ENCODE results near the gene RFTN1.
A peak's percentile ranks its signal among the peaks of the same experiment; 100 is the strongest.

Gene RFTN1

DNA sequence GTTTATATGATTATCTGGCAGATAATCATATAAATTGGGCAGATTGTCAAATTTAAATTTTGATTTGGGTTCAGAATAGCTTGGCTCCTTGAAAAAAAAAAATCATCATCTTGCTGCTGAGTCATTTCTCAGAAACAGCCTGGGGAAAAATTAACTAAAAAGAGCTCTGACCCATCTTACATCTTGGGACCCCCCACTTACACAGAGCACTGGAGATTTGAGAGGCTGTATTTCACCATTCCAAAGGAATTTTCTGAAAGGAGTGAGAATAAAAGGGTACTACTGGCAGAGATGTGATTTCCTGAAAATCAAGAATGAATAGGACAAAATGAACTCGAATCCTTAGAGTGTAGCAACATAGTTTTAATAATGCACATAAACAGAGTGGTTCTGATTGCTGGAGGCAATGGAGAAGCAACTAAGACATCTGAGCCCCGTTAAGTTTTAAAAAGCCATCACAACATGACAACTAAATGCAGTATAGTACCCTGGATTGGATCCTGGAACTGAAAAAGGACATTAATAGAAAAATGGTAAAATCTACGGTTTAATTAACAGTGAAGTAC, 97.5 kb downstream of the RFTN1 start:
- no peak for TF ChIP-seq POU2F2 (IDR thresholded peaks at IDR 0.05; ENCODE audit: low read depth, low read length)
- FAIRE-seq (no peak), DNase-seq (ENCODE audit: insufficient read length, low spot score) (no peak)

DNA sequence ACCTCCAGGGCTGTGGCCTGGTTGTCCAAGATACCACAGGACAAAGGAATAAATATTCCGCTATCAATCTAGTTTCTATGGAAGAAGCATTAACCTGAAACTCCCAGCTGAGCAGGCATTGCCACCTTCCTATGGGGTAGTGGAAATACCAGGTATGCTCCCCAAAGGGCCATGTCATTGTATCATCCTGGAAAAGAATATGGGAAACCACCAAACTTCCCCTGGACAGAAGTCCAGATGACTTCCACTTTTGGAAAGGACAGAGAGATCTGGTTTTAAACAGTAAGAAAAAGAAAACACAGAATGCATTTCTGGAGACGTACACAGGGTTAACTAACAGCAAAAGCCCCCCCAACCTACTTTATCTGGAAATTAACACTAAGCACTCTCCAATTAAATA, 100.2 kb downstream of the RFTN1 start:
- FAIRE-seq, result no peak
- TF ChIP-seq POU2F2 (IDR thresholded peaks at IDR 0.05; ENCODE audit: low read depth, low read length) (no peak), TAF1 (IDR thresholded peaks at IDR 0.05; ENCODE audit: low read depth, low read length) (no peak), POLR2AphosphoS5 (IDR thresholded peaks at IDR 0.05; ENCODE audit: low read depth, low read length) (no peak), POLR2A (IDR thresholded peaks at IDR 0.05; ENCODE audit: low read depth, low read length) (no peak), SPI1 (IDR thresholded peaks at IDR 0.05; ENCODE audit: low read depth, low read length) (no peak), PAX5 (IDR thresholded peaks at IDR 0.05; ENCODE audit: insufficient read depth, low read length, severe bottlenecking) (no peak)
- DNase-seq (ENCODE audit: insufficient read length, low spot score), result no peak

DNA sequence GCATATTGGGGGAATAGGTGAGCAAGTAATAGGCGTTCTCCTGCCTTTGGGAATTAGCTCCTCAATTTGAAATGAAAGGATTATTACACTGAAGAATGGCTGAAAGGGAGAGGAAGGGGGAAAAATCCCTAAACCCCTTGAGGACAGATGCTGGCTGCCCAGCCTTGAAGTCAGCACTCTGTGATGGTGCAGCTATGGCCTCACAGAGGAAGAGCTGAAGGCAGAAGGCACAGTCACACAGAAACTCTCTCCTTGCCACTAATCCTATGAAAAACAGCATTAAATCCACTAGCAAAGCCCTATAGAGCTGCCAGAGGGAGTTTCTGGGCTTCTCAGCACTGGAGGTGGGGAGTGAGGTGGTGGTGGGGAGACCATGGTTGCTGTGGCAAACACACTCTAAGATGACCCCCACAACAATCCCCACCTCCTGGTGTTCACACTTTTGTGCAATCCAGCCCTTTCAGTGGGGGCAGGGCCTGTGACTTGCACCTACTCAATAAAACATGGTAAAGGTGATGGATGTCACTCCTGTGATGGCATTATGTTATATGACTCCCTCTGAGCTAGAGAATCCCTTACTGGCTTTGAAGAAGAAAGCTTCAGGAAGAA, 101.2 kb downstream of the RFTN1 start:
- no peak for DNase-seq (ENCODE audit: insufficient read length, low spot score)
- FAIRE-seq, result no peak
- no peak for TF ChIP-seq SPI1 (IDR thresholded peaks at IDR 0.05; ENCODE audit: low read depth, low read length)
- no peak for TF ChIP-seq PAX5 (IDR thresholded peaks at IDR 0.05; ENCODE audit: insufficient read depth, low read length, severe bottlenecking)
- TF ChIP-seq POU2F2 (IDR thresholded peaks at IDR 0.05; ENCODE audit: low read depth, low read length), result no peak
- TF ChIP-seq POLR2A (IDR thresholded peaks at IDR 0.05; ENCODE audit: low read depth, low read length), result no peak
- no peak for TF ChIP-seq POLR2AphosphoS5 (IDR thresholded peaks at IDR 0.05; ENCODE audit: low read depth, low read length)
- TF ChIP-seq TAF1 (IDR thresholded peaks at IDR 0.05; ENCODE audit: low read depth, low read length), result no peak

DNA sequence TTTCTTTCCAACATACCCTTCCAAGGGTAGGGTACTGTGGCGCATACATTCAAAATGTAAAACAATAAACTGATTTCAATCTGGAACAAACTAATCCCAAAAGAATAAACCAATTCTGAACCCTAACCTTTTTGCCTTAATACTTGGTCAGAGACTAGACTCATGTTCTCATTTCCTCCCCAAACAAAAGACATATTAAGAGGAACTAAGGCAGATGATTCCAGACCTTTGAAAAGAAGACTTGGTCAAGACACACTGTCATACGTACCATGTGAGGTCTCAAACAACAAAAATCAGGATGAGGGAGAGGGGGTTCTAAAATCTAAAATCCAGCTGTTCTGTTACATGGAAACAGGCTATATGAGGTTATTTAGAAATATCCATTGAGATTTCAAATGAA, 102.1 kb downstream of the RFTN1 start:
- DNase-seq (ENCODE audit: insufficient read length, low spot score), result no peak
- TF ChIP-seq POU2F2 (IDR thresholded peaks at IDR 0.05; ENCODE audit: low read depth, low read length), result no peak
- no peak for TF ChIP-seq POLR2AphosphoS5 (IDR thresholded peaks at IDR 0.05; ENCODE audit: low read depth, low read length)
- 0 out of 2 replicates have a peak, but pooled peaks have one; percentile 18 for TF ChIP-seq SPI1 (IDR thresholded peaks at IDR 0.05; ENCODE audit: low read depth, low read length)
- peak; percentile 16 for FAIRE-seq

DNA sequence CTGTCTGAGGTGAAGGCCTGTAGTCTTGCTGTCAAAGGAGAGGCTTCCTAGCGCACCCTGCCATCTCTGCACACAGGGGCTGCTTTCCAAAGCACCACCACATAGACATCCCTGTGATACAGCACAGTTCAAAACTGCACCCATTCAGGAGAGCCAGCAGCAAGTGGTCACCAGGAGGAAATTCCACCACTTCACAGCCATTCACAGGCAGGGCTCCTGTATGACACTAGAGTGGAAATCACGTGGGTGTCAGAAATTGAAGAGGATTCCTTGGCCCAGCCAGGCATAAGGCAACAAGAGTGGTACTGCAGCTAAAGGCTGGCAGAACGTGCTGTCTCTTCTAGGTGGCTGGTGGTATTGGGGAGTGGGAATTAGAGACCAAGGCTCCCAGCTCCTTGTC, 102.8 kb downstream of the RFTN1 start:
- peak; percentile 62 for FAIRE-seq
- no peak for DNase-seq (ENCODE audit: insufficient read length, low spot score)
- TF ChIP-seq POLR2AphosphoS5 (IDR thresholded peaks at IDR 0.05; ENCODE audit: low read depth, low read length) (no peak), POLR2A (IDR thresholded peaks at IDR 0.05; ENCODE audit: low read depth, low read length) (no peak), TAF1 (IDR thresholded peaks at IDR 0.05; ENCODE audit: low read depth, low read length) (no peak), POU2F2 (IDR thresholded peaks at IDR 0.05; ENCODE audit: low read depth, low read length) (no peak), PAX5 (IDR thresholded peaks at IDR 0.05; ENCODE audit: insufficient read depth, low read length, severe bottlenecking) (no peak), SPI1 (IDR thresholded peaks at IDR 0.05; ENCODE audit: low read depth, low read length) (no peak)

DNA sequence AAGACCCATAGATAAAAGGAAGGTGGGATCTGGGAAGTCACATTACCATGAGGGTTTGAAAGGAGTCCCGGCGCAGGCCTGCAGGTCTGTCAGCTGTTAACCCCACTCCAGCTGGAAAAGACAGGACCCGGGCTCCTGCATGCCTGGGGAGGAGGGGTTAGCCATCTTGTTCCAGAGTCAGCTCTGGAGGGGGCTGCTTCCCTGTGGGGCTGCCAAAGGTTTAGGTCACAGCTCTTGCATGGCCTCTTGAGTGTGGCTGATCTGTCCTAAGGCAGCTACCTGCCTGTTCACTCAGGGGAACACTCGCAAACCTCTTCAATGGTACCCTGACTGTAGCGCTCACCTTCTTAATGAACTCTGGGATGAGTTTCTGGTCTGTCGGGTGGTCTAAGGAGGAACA, 104.5 kb downstream of the RFTN1 start:
- FAIRE-seq, result no peak
- TF ChIP-seq SPI1 (IDR thresholded peaks at IDR 0.05; ENCODE audit: low read depth, low read length), result no peak
- no peak for TF ChIP-seq TAF1 (IDR thresholded peaks at IDR 0.05; ENCODE audit: low read depth, low read length)
- no peak for TF ChIP-seq POLR2A (IDR thresholded peaks at IDR 0.05; ENCODE audit: low read depth, low read length)
- TF ChIP-seq PAX5 (IDR thresholded peaks at IDR 0.05; ENCODE audit: insufficient read depth, low read length, severe bottlenecking), result no peak
- TF ChIP-seq POLR2AphosphoS5 (IDR thresholded peaks at IDR 0.05; ENCODE audit: low read depth, low read length), result no peak
- TF ChIP-seq POU2F2 (IDR thresholded peaks at IDR 0.05; ENCODE audit: low read depth, low read length), result no peak
- no peak for DNase-seq (ENCODE audit: insufficient read length, low spot score)

DNA sequence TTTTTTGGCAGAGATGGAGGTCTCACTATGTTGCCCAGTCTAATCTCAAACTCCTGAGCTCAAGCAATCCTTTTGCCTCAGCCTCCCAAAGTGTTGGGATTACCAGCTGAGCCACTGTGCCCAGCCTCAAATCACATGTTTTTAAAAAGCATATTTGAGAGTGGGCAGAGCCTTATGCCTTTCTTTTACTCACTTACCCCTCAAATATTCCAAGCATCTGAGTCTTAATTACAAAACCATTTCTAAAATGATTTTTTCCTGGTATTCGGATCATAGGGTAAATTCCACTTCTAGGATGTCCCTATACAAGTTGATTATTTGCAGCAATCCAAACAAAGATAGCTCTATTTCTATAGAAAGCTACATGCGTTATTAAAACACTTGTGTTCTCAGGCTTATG, 106.1 kb downstream of the RFTN1 start:
- FAIRE-seq (no peak), DNase-seq (ENCODE audit: insufficient read length, low spot score) (no peak)
- TF ChIP-seq TAF1 (IDR thresholded peaks at IDR 0.05; ENCODE audit: low read depth, low read length) (no peak), SPI1 (IDR thresholded peaks at IDR 0.05; ENCODE audit: low read depth, low read length) (no peak), POU2F2 (IDR thresholded peaks at IDR 0.05; ENCODE audit: low read depth, low read length) (no peak), POLR2AphosphoS5 (IDR thresholded peaks at IDR 0.05; ENCODE audit: low read depth, low read length) (no peak), POLR2A (IDR thresholded peaks at IDR 0.05; ENCODE audit: low read depth, low read length) (no peak), PAX5 (IDR thresholded peaks at IDR 0.05; ENCODE audit: insufficient read depth, low read length, severe bottlenecking) (no peak)

DNA sequence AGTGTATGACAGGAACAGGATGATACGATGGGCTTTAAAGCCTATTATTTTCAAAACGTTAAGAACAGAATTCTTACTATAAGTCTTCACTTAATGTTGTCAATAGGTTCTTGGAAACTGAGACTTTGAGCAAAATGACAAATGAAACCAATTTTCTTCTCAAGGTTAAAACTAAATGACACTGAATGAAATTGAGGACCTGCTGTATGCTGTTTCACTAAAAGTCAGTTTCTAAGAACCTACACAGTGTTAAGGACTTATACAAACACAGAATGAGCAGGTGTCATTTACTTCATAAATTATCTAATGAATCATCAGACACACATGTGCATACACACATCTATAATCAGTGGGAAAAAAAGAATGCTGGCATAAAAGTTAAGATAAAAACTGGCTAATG, 106.9 kb downstream of the RFTN1 start:
- no peak for DNase-seq (ENCODE audit: insufficient read length, low spot score)
- FAIRE-seq, result no peak
- TF ChIP-seq POU2F2 (IDR thresholded peaks at IDR 0.05; ENCODE audit: low read depth, low read length) (no peak), SPI1 (IDR thresholded peaks at IDR 0.05; ENCODE audit: low read depth, low read length) (no peak), TAF1 (IDR thresholded peaks at IDR 0.05; ENCODE audit: low read depth, low read length) (no peak), POLR2AphosphoS5 (IDR thresholded peaks at IDR 0.05; ENCODE audit: low read depth, low read length) (no peak), POLR2A (IDR thresholded peaks at IDR 0.05; ENCODE audit: low read depth, low read length) (no peak), PAX5 (IDR thresholded peaks at IDR 0.05; ENCODE audit: insufficient read depth, low read length, severe bottlenecking) (no peak)

DNA sequence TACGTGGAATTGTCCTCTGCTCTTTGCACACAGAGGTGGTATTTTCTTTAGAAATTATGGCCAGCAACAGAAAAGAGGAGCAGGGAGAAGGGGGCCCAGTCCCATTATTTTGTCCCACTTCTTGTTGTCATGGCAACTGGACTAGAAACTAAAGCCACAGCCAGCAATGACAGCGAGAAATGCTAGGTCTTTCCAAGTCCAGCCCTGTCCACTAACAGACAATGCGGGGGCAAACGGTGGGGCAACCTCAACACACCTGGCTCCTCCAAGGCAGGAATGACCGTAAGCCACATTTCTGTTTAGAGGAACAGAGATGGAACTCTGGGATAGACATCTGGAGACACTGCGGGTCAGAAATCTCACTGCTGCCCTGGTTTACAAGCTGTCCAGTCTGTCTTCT, 107.3 kb downstream of the RFTN1 start:
- TF ChIP-seq POLR2AphosphoS5 (IDR thresholded peaks at IDR 0.05; ENCODE audit: low read depth, low read length) (no peak), POLR2A (IDR thresholded peaks at IDR 0.05; ENCODE audit: low read depth, low read length) (no peak), TAF1 (IDR thresholded peaks at IDR 0.05; ENCODE audit: low read depth, low read length) (no peak), SPI1 (IDR thresholded peaks at IDR 0.05; ENCODE audit: low read depth, low read length) (no peak)
- no peak for FAIRE-seq
- no peak for DNase-seq (ENCODE audit: insufficient read length, low spot score)

DNA sequence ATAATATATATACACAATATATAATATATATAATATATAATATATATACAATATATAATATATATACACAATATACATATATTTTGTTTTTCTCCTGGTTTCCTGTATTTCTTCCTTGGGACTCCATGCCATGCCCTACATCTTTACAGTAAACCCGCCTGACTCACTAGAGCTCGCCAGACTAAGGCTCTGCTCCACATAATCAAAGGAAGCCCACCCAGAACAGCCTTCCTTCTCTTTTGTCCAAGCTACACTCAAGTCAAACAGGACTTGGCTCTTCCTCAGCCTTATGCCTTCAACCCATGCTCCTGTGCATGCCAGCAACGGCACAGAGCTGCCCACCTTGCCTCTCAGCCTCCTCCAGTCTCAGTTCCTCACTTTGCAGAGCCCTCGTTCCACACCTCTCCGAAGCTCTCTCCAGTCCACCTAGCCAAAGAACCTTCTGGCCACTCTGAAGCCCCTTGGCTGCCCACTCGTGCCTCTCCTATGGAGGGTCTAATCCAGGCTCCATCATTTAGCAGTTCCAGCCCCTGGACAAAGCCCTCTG, 109.1 kb downstream of the RFTN1 start:
- TF ChIP-seq TAF1 (IDR thresholded peaks at IDR 0.05; ENCODE audit: low read depth, low read length) (no peak), SPI1 (IDR thresholded peaks at IDR 0.05; ENCODE audit: low read depth, low read length) (0 out of 2 replicates have a peak, but pooled peaks have one; percentile 15)
- no peak for DNase-seq (ENCODE audit: insufficient read length, low spot score)
- FAIRE-seq, result no peak
